Measurements from ENCODE around the gene MIPOL1. TPM values are rescaled to one million over a fixed set of nuclear protein-coding genes. Genes with fewer than 3 reads are reported as not detected.

Gene MIPOL1
- total and polyA plus RNA-seq, 2 of the 13 experiments (the other 11 are each of a cell fraction or from before 2014, with no cell fraction given), result 8.6 to 34.2 TPM

DNA sequence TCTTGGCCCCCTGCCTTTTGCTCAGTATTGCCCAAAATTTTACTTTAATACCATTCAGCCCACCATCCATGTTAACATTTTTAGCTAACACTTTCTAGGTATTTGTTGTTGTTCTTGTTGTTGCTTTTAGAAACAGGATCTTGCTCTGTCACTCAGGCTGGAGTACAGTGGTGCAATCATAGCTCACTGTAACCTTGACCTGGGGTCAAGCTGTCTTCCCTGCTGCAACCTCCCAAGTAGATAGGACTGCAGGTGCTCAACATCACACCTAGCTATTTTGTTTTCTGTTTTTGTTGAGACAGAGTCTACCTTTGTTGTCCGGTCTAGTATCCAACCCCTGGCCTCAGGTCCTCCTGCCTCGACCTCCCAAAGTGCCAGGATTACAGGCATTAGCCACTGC, 4.0 kb downstream of the MIPOL1 start (continued):
- TF ChIP-seq MTF2 (CRISPR knock-in tag; IDR thresholded peaks at IDR 0.05; ENCODE audit: borderline replicate concordance), result no peak
- TF ChIP-seq, protein P1, sequence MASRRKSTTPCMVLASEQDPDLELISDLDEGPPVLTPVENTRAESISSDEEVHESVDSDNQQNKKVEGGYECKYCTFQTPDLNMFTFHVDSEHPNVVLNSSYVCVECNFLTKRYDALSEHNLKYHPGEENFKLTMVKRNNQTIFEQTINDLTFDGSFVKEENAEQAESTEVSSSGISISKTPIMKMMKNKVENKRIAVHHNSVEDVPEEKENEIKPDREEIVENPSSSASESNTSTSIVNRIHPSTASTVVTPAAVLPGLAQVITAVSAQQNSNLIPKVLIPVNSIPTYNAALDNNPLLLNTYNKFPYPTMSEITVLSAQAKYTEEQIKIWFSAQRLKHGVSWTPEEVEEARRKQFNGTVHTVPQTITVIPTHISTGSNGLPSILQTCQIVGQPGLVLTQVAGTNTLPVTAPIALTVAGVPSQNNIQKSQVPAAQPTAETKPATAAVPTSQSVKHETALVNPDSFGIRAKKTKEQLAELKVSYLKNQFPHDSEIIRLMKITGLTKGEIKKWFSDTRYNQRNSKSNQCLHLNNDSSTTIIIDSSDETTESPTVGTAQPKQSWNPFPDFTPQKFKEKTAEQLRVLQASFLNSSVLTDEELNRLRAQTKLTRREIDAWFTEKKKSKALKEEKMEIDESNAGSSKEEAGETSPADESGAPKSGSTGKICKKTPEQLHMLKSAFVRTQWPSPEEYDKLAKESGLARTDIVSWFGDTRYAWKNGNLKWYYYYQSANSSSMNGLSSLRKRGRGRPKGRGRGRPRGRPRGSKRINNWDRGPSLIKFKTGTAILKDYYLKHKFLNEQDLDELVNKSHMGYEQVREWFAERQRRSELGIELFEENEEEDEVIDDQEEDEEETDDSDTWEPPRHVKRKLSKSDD (CRISPR knock-in tag; IDR thresholded peaks at IDR 0.05; ENCODE audit: low read depth), result no peak
- TF ChIP-seq, protein P2, sequence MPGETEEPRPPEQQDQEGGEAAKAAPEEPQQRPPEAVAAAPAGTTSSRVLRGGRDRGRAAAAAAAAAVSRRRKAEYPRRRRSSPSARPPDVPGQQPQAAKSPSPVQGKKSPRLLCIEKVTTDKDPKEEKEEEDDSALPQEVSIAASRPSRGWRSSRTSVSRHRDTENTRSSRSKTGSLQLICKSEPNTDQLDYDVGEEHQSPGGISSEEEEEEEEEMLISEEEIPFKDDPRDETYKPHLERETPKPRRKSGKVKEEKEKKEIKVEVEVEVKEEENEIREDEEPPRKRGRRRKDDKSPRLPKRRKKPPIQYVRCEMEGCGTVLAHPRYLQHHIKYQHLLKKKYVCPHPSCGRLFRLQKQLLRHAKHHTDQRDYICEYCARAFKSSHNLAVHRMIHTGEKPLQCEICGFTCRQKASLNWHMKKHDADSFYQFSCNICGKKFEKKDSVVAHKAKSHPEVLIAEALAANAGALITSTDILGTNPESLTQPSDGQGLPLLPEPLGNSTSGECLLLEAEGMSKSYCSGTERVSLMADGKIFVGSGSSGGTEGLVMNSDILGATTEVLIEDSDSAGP (CRISPR knock-in tag; IDR thresholded peaks at IDR 0.05; ENCODE audit: borderline replicate concordance), result no peak
- TF ChIP-seq HNF4G (IDR thresholded peaks at IDR 0.05; ENCODE audit: borderline replicate concordance, low read depth, low read length), result no peak
- no peak for TF ChIP-seq HNF4G (CRISPR knock-in tag; IDR thresholded peaks at IDR 0.05; ENCODE audit: borderline replicate concordance, low read depth)
- TF ChIP-seq MBNL3 (CRISPR knock-in tag; conservative IDR thresholded peaks at IDR 0.05), result no peak
- no peak for TF ChIP-seq ZNF33B (CRISPR knock-in tag; IDR thresholded peaks at IDR 0.05)
- TF ChIP-seq MXI1 (IDR thresholded peaks at IDR 0.05; ENCODE audit: borderline replicate concordance, low read depth, low read length), result no peak
- TF ChIP-seq POLR2G (IDR thresholded peaks at IDR 0.05; ENCODE audit: low read depth, low read length), result no peak
- no peak for TF ChIP-seq ZNF543 (CRISPR knock-in tag; IDR thresholded peaks at IDR 0.05)
- TF ChIP-seq ZNF556 (CRISPR knock-in tag; IDR thresholded peaks at IDR 0.05; ENCODE audit: borderline replicate concordance), result no peak
- no peak for TF ChIP-seq ZNF879 (CRISPR knock-in tag; IDR thresholded peaks at IDR 0.05)
- TF ChIP-seq KAT2B (IDR thresholded peaks at IDR 0.05; ENCODE audit: borderline replicate concordance, low read depth, low read length), result no peak
- no peak for TF ChIP-seq SIN3B (IDR thresholded peaks at IDR 0.05; ENCODE audit: low read length)
- TF ChIP-seq ZNF207 (IDR thresholded peaks at IDR 0.05; ENCODE audit: borderline replicate concordance), result no peak
- no peak for TF ChIP-seq TEAD2 (CRISPR knock-in tag; IDR thresholded peaks at IDR 0.05)
- TF ChIP-seq ZNF547 (CRISPR knock-in tag; IDR thresholded peaks at IDR 0.05), result no peak
- TF ChIP-seq, protein P3, sequence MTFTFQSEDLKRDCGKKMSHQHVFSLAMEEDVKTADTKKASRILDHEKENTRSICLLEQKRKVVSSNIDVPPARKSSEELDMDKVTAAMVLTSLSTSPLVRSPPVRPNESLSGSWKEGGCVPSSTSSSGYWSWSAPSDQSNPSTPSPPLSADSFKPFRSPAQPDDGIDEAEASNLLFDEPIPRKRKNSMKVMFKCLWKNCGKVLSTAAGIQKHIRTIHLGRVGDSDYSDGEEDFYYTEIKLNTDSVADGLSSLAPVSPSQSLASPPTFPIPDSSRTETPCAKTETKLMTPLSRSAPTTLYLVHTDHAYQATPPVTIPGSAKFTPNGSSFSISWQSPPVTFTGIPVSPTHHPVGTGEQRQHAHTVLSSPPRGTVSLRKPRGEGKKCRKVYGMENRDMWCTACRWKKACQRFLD (CRISPR knock-in tag; IDR thresholded peaks at IDR 0.05; ENCODE audit: borderline replicate concordance), result no peak
- no peak for TF ChIP-seq RFXAP (CRISPR knock-in tag; IDR thresholded peaks at IDR 0.05; ENCODE audit: borderline replicate concordance)
- TF ChIP-seq, protein P4, sequence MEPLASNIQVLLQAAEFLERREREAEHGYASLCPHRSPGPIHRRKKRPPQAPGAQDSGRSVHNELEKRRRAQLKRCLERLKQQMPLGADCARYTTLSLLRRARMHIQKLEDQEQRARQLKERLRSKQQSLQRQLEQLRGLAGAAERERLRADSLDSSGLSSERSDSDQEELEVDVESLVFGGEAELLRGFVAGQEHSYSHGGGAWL (CRISPR knock-in tag; IDR thresholded peaks at IDR 0.05), result no peak
- TF ChIP-seq RFXANK (CRISPR knock-in tag; IDR thresholded peaks at IDR 0.05), result no peak
- TF ChIP-seq ZFP82 (CRISPR knock-in tag; IDR thresholded peaks at IDR 0.05; ENCODE audit: borderline replicate concordance), result no peak
- TF ChIP-seq, protein P5, sequence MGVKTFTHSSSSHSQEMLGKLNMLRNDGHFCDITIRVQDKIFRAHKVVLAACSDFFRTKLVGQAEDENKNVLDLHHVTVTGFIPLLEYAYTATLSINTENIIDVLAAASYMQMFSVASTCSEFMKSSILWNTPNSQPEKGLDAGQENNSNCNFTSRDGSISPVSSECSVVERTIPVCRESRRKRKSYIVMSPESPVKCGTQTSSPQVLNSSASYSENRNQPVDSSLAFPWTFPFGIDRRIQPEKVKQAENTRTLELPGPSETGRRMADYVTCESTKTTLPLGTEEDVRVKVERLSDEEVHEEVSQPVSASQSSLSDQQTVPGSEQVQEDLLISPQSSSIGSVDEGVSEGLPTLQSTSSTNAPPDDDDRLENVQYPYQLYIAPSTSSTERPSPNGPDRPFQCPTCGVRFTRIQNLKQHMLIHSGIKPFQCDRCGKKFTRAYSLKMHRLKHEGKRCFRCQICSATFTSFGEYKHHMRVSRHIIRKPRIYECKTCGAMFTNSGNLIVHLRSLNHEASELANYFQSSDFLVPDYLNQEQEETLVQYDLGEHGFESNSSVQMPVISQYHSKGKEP (CRISPR knock-in tag; IDR thresholded peaks at IDR 0.05), result no peak
- TF ChIP-seq ZNF496 (CRISPR knock-in tag; IDR thresholded peaks at IDR 0.05; ENCODE audit: insufficient replicate concordance), result no peak
- TF ChIP-seq SAP130 (CRISPR knock-in tag; IDR thresholded peaks at IDR 0.05; ENCODE audit: low read depth), result no peak
